GM23248 (cell line): ENCODE measurements around the gene NRP2.

Experiments used
- EZH2 ChIP-seq: fragments of 200-600 bp; sonication (generic); IDR thresholded peaks from 2 replicates; pipeline ENCODE4 v1.6.1; 2018; ENCODE audit warnings: antibody characterized with exemption, mild to moderate bottlenecking; ENCODE audit not compliant: insufficient read depth, poor library complexity, severe bottlenecking
- EZH2phosphoT487 ChIP-seq: fragments of 200-600 bp; sonication (generic); IDR thresholded peaks from 2 replicates; pipeline ENCODE4 v1.6.1; 2018; ENCODE audit warnings: antibody characterized with exemption, moderate library complexity, mild to moderate bottlenecking, low read depth; ENCODE audit not compliant: insufficient read depth

- TF ChIP-seq EZH2phosphoT487 (no peak), EZH2 (no peak)
Observed at GRCh38 chr2:205769879-205770278, 87.6 kb downstream of the NRP2 start.
